ENCODE data around the gene ATP2B1.

Gene ATP2B1

DNA sequence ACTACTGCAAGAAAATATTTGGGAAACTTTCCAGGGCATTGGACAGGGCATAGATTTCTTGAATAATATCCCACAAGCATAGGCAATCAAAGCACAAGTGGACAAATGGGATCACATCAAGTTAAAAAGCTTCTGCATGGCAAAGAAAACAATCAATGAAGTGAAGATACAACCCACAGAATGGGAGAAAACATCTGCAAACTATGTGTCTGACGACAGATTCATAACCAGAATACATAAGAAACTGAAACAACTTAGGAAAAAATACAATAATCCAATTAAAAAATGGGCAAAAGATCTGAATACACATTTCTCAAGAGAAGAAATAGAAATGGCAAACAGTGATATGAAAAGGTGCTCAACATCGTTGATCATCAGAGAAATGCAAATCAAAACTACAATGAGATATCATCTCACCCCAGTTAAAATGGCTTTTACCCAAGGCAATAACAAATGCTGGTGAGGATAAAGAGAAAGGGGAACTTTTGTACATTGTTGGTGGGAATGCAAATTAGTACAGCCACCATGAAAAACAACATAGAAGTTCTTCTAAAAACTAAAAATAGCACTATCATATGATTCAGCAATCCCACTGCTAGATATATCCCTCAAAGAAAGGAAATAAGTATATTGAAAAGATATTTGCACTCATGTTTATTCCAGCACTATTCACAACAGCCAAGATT lies 33.8 kb upstream of the ATP2B1 start:
- Histone ChIP-seq H3K4me1 (ENCODE audit: insufficient read depth, poor library complexity, severe bottlenecking) (no peaks in the 10 kb centered on the region), H3K4me3 (ENCODE audit: severe bottlenecking) (no peak overlapping the region), H3K27me3 (ENCODE audit: insufficient read depth, poor library complexity, severe bottlenecking) (no peaks in the 10 kb centered on the region), H3K9me3 (ENCODE audit: severe bottlenecking) (peaks cover 6% of the 10 kb centered on the region), H3K27ac (ENCODE audit: poor library complexity, severe bottlenecking) (no peak overlapping the region), H3K36me3 (ENCODE audit: low read depth) (no peaks in the 10 kb centered on the region)
- ATAC-seq (ENCODE audit: low read depth) (no peak), DNase-seq (ENCODE audit: low spot score) (no peak)
- TF ChIP-seq, protein P1, sequence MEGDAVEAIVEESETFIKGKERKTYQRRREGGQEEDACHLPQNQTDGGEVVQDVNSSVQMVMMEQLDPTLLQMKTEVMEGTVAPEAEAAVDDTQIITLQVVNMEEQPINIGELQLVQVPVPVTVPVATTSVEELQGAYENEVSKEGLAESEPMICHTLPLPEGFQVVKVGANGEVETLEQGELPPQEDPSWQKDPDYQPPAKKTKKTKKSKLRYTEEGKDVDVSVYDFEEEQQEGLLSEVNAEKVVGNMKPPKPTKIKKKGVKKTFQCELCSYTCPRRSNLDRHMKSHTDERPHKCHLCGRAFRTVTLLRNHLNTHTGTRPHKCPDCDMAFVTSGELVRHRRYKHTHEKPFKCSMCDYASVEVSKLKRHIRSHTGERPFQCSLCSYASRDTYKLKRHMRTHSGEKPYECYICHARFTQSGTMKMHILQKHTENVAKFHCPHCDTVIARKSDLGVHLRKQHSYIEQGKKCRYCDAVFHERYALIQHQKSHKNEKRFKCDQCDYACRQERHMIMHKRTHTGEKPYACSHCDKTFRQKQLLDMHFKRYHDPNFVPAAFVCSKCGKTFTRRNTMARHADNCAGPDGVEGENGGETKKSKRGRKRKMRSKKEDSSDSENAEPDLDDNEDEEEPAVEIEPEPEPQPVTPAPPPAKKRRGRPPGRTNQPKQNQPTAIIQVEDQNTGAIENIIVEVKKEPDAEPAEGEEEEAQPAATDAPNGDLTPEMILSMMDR (IDR thresholded peaks at IDR 0.05; ENCODE audit: poor library complexity, severe bottlenecking): no peak

GRCh38 chr12:89740943-89741342 lies 32.3 kb upstream of the ATP2B1 start:
- no peaks in the 10 kb centered on the region for H3K4me1 ChIP-seq (ENCODE audit: insufficient read depth, poor library complexity, severe bottlenecking)
- H3K36me3 ChIP-seq (ENCODE audit: low read depth): no peaks in the 10 kb centered on the region
- no peak overlapping the region for H3K27ac ChIP-seq (ENCODE audit: poor library complexity, severe bottlenecking)
- no peak for DNase-seq (ENCODE audit: low spot score)
- peaks cover 6% of the 10 kb centered on the region for H3K9me3 ChIP-seq (ENCODE audit: severe bottlenecking)
- H3K27me3 ChIP-seq (ENCODE audit: insufficient read depth, poor library complexity, severe bottlenecking): no peaks in the 10 kb centered on the region
- no peak overlapping the region for H3K4me3 ChIP-seq (ENCODE audit: severe bottlenecking)
- ATAC-seq (ENCODE audit: low read depth): no peak
- TF ChIP-seq, protein P1 (IDR thresholded peaks at IDR 0.05; ENCODE audit: poor library complexity, severe bottlenecking): no peak

DNA sequence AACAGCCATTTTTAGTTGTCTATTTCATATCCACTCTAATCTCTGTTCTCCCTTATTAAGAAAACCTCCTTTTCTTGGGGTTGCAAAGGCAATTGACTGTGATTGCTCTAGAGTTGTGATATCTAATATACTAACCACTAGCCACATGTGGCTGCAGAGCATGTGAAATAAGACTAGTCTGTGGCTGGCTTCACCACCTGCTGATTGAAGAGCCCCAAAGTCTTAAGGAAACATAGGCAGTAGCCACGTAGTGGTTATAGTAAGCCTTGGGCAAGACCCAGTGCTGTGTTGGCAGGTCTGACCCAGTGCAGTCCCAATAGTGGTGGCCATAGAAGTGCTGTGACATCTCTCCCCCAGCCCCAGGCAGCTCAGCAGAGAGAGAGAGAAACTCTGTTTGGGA lies 28.4 kb upstream of the ATP2B1 start:
- peaks cover 15% of the 10 kb centered on the region for H3K9me3 ChIP-seq (ENCODE audit: severe bottlenecking)
- H3K4me3 ChIP-seq (ENCODE audit: severe bottlenecking): no peak overlapping the region
- H3K4me1 ChIP-seq (ENCODE audit: insufficient read depth, poor library complexity, severe bottlenecking): peaks cover 26% of the 10 kb centered on the region
- TF ChIP-seq, protein P1 (IDR thresholded peaks at IDR 0.05; ENCODE audit: poor library complexity, severe bottlenecking): no peak
- ATAC-seq (ENCODE audit: low read depth) (no peak), DNase-seq (ENCODE audit: low spot score) (no peak)
- H3K36me3 ChIP-seq (ENCODE audit: low read depth): no peaks in the 10 kb centered on the region
- H3K27ac ChIP-seq (ENCODE audit: poor library complexity, severe bottlenecking): no peak overlapping the region
- H3K27me3 ChIP-seq (ENCODE audit: insufficient read depth, poor library complexity, severe bottlenecking): no peaks in the 10 kb centered on the region

GRCh38 chr12:89733579-89734201 lies 25.1 kb upstream of the ATP2B1 start:
- H3K4me3 ChIP-seq (ENCODE audit: severe bottlenecking): no peak overlapping the region
- H3K27ac ChIP-seq (ENCODE audit: poor library complexity, severe bottlenecking): peak overlapping the region; percentile 93
- H3K27me3 ChIP-seq (ENCODE audit: insufficient read depth, poor library complexity, severe bottlenecking): no peaks in the 10 kb centered on the region
- peaks cover 38% of the 10 kb centered on the region for H3K4me1 ChIP-seq (ENCODE audit: insufficient read depth, poor library complexity, severe bottlenecking)
- TF ChIP-seq, protein P1 (IDR thresholded peaks at IDR 0.05; ENCODE audit: poor library complexity, severe bottlenecking): no peak
- H3K36me3 ChIP-seq (ENCODE audit: low read depth): no peaks in the 10 kb centered on the region
- peak; percentile 83 for ATAC-seq (ENCODE audit: low read depth)
- peaks cover 9% of the 10 kb centered on the region for H3K9me3 ChIP-seq (ENCODE audit: severe bottlenecking)
- no peak for DNase-seq (ENCODE audit: low spot score)

DNA sequence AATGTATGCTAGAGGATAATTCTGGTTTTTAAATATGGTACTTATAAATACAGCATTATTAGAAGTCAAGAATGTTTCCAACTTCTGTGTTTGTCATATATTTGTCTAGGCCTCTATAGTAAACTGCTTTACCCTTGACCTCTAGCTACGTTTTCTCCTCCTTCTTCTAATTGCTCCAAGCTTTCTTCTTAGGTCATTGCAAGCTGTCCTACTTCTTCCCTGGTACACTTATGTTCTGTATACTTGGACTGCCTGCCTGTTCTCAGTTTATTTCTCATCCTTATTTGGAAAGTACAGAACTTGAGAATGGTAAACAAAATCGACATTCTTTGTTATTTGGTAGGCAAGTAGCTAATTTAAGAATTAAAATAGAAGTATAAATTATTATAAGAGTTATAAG lies 23.9 kb upstream of the ATP2B1 start:
- no peaks in the 10 kb centered on the region for H3K36me3 ChIP-seq (ENCODE audit: low read depth)
- peaks cover 38% of the 10 kb centered on the region for H3K4me1 ChIP-seq (ENCODE audit: insufficient read depth, poor library complexity, severe bottlenecking)
- DNase-seq (ENCODE audit: low spot score) (no peak), ATAC-seq (ENCODE audit: low read depth) (no peak)
- H3K27me3 ChIP-seq (ENCODE audit: insufficient read depth, poor library complexity, severe bottlenecking): no peaks in the 10 kb centered on the region
- H3K4me3 ChIP-seq (ENCODE audit: severe bottlenecking): no peak overlapping the region
- peak overlapping the region; percentile 93 for H3K27ac ChIP-seq (ENCODE audit: poor library complexity, severe bottlenecking)
- TF ChIP-seq, protein P1 (IDR thresholded peaks at IDR 0.05; ENCODE audit: poor library complexity, severe bottlenecking): no peak
- H3K9me3 ChIP-seq (ENCODE audit: severe bottlenecking): peaks cover 9% of the 10 kb centered on the region

Measured in RWPE2 (cell line).